Activated T-cell treated with anti-CD3 and anti-CD28 coated beads, Interleukin-2, amount 50 U/mL, for 72 hours (primary cell): ENCODE results near the gene NR6A1. TPM values are rescaled to one million over a fixed set of nuclear protein-coding genes. Genes with fewer than 3 reads are reported as not detected.

Source experiments
- ATAC-seq, 2 donors: fragments of 150-1000 bp; cut with Tn5 transposase; replicated peaks in 1 of 2; 2 replicates each; pipeline ENCODE4 v1.10.0; 2021; ENCODE audit warnings: moderate library complexity in 2 of 2, mild to moderate bottlenecking in 1 of 2
- DNase-seq, 2 donors: peaks; one replicate each; pipeline ENCODE4 v3.0.0; 2021 to 2022; ENCODE audit warnings: mixed read lengths in 1 of 2
- H3K27ac Mint-ChIP-seq: one replicate; pipeline ENCODE4 v1.8.0; 2022; ENCODE audit warnings: mild to moderate bottlenecking, moderate library complexity, mixed read lengths
- H3K27me3 Mint-ChIP-seq: one replicate; pipeline ENCODE4 v1.8.0; 2022; ENCODE audit warnings: low read depth, mixed read lengths
- H3K36me3 Mint-ChIP-seq, 2 donors: one replicate each; pipeline ENCODE4 v1.8.0; 2022; ENCODE audit warnings: mixed read lengths in 2 of 2, mild to moderate bottlenecking in 1 of 2; ENCODE audit not compliant: insufficient read depth in 2 of 2
- H3K4me1 Mint-ChIP-seq: one replicate; pipeline ENCODE4 v1.8.0; 2022; ENCODE audit warnings: low read depth, mixed read lengths
- H3K4me3 Mint-ChIP-seq, 2 donors: one replicate each; pipeline ENCODE4 v1.8.0; 2022; ENCODE audit warnings: mild to moderate bottlenecking in 2 of 2, mixed read lengths in 2 of 2, moderate library complexity in 2 of 2
- H3K9me3 Mint-ChIP-seq, 2 donors: one replicate each; pipeline ENCODE4 v1.8.0; 2022; ENCODE audit warnings: mixed read lengths in 2 of 2
- total RNA-seq, 2 donors: library from RNA; stranded (reverse); gene quantifications; one replicate each; pipeline ENCODE4 v1.2.3, GENCODE V29; 2022

NR6A1 gene
- total RNA-seq, 2 donors from 2014 or later = 2.9 to 4.0 TPM

DNA sequence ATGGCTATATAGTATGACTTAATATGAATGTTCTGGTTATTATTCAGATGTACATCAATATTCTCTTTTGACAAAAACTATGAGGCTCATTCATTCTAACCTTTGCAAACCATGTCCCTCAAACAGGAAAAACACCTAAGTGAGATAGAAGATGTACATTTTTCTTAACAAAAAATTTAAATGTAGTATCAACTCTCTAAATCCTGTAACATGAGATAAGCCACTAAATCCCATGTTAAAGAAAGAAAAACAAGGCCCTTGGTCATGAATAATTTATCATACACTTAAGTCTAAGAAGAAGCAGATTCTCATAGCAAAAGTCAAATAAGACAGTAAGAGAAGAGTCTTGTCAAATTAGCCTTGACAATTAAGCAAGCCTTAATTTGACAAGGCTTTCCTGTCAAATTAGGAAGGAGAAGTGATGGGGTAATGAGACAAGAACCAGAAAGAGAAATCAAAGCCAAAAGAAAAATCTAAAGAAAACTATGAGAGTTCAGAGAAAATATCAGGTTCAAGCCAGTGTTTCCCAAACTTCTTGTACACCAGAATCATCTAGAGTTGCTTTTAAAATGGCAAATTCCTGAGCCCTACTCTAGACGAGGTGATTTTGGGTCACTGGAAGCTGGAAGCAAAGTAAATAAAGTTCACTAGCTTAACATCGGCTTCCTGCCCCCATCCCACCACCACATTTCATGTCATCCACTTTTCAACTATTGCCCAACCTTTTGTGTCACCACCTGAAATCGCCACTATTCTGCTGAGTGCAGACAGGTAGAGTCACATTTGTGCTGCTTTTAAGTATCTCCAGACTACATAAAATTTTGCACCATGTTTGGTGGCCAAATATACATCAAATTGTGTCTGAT is 76.5 kb downstream of the NR6A1 start:
- Mint-ChIP-seq H3K4me3 (no peak overlapping the region), H3K36me3 (no peaks in the 10 kb centered on the region), H3K27ac (no peak overlapping the region), H3K27me3 (no peaks in the 10 kb centered on the region), H3K4me1 (no peaks in the 10 kb centered on the region), H3K9me3 (no peaks in the 10 kb centered on the region)
- DNase-seq (no peak), ATAC-seq (no peak)

DNA sequence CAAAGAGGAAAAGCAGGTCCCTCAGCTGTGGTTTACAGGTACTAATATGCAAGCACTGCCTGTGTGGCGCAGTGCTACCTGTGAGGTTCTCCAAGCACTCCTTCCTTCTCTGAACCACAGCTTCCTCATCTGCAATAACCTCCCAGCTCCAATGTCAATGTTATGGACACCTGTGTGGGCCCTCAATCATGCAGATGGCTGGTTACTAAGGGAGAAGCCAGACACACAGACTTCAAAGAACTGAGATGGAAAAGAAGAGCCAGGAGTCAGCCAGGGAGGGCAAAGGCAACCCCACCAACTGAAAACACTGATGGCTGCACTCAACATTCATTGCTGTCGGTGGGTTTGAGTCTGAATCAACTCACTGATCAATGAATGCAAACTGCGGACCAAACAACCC is 77.7 kb downstream of the NR6A1 start:
- Mint-ChIP-seq H3K9me3 (no peaks in the 10 kb centered on the region), H3K27ac (no peak overlapping the region), H3K4me1 (no peaks in the 10 kb centered on the region), H3K4me3 (no peak overlapping the region), H3K36me3 (no peaks in the 10 kb centered on the region), H3K27me3 (no peaks in the 10 kb centered on the region)
- DNase-seq = no peak
- no peak for ATAC-seq

DNA sequence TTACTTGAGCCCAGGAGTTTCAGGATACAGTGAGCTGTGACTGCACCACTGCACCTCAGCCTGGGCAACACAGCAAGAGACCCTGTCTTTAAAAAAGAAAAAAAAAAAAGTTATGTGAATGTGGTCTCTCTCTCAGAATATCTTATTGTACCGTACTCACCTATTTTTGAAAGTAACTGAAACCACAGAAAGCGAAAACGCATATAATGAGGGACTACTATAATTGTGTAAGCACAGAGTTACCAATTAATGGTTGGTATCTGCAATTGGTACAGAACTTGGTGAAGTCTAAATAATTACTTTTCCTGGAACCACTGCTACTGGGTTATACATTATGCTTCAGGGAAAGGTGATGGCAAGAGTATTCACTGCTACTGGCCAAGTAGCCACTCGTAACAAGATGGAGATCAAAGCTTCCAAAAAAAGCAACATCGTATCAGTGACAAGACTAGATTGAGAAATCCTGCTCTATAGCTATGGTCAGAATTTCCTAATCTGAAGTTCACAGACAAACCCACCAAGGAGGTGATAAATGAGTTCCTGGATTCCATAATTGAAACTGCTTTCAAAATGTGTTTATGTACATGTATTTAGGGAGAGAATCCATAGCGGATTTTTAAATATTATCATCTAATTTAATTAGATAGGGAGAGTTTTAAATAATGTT is 82.7 kb downstream of the NR6A1 start:
- Mint-ChIP-seq H3K4me1 (no peaks in the 10 kb centered on the region), H3K27me3 (no peaks in the 10 kb centered on the region), H3K4me3 (no peak overlapping the region), H3K9me3 (no peaks in the 10 kb centered on the region), H3K27ac (no peak overlapping the region), H3K36me3 (no peaks in the 10 kb centered on the region)
- ATAC-seq (no peak), DNase-seq (no peak)

DNA sequence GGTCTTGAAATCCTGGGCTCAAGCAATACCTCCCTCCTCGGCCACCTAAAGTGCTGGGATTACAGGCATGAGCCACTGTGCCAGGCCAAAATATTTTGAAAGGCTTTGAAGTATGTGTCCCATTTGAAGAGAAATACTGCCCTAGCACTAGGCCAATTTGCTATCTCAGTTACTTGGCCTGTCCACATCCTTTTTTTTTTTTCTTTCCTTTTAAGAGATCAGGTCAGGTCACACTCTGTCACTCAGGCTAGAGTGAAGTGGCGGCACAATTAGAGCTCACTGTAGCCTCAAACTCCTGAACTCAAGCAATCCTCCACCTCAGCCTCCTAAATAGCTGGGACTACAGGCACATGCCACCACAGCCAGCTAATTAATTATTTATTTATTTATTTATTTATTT is 84.2 kb downstream of the NR6A1 start:
- Mint-ChIP-seq H3K4me1 (no peaks in the 10 kb centered on the region), H3K36me3 (no peaks in the 10 kb centered on the region), H3K27me3 (no peaks in the 10 kb centered on the region), H3K9me3 (no peaks in the 10 kb centered on the region), H3K27ac (no peak overlapping the region), H3K4me3 (no peak overlapping the region)
- DNase-seq (no peak), ATAC-seq (no peak)

DNA sequence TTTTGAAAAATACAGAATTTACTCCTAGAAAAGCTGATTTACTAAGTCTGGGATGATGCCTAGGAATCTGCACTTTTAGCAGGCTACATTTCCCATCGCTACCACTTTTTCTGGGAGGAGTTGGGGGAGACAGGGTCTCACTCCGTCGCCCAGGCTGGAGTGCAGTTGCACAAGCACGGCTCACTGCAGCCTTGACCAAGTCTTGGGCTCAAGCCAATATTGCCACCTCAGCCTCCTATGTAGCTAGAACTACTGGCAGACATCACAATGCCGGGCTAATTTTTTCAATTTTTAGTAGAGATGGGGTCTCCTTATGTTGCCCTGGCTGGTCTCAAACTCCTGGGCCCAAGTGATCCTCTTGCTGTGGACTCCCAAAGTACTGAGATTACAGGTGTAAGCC is 85.9 kb downstream of the NR6A1 start:
- DNase-seq (no peak), ATAC-seq (no peak)
- Mint-ChIP-seq H3K27me3 (no peaks in the 10 kb centered on the region), H3K27ac (no peak overlapping the region), H3K9me3 (no peaks in the 10 kb centered on the region), H3K36me3 (no peaks in the 10 kb centered on the region), H3K4me1 (no peaks in the 10 kb centered on the region), H3K4me3 (no peak overlapping the region)

DNA sequence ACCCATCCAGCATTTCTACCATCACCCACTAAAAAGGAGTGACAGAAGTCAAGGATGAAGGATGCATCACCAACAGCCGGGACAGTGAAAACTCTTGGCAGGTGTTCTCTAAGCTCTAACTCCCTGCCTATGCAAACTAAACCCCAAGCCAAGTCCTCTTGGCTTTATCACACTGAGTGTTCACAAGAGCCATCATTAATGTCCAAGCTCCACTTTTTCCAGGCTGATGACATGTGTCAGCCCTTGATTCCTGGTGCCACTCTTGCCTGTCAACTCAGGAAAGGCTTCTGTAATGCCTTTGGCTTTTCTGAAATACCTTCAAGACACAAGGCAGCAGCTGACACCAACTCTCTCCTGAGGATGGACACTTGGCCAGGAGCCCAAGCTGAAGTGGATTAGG is 86.9 kb downstream of the NR6A1 start:
- Mint-ChIP-seq H3K4me1 (no peaks in the 10 kb centered on the region), H3K27ac (no peak overlapping the region), H3K27me3 (no peaks in the 10 kb centered on the region), H3K9me3 (no peaks in the 10 kb centered on the region), H3K36me3 (no peaks in the 10 kb centered on the region), H3K4me3 (no peak overlapping the region)
- DNase-seq = no peak
- no peak for ATAC-seq

DNA sequence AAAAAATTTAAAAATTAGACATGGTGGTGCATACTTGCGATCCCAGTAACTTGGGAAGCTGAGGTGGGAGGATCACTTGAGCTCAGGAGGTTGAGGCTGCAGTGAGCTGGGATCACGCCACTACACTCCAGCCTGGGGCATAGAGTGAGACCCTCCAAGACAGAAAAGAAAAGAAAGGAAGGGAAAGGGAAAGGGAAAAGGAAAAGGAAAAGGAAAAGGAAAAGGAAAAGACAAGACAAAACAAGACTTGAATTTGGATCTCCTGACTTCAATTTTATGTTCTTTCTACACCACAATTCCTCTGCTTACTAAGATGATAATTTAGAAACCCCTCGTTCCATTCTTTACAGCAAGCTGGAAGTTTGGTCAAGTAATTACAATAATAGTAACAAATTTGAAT is 88.1 kb downstream of the NR6A1 start:
- no peak overlapping the region for H3K4me3 Mint-ChIP-seq
- ATAC-seq (no peak), DNase-seq (no peak)
- H3K36me3 Mint-ChIP-seq = no peaks in the 10 kb centered on the region
- no peak overlapping the region for H3K27ac Mint-ChIP-seq
- H3K4me1 Mint-ChIP-seq = no peaks in the 10 kb centered on the region
- H3K9me3 Mint-ChIP-seq = no peaks in the 10 kb centered on the region
- no peaks in the 10 kb centered on the region for H3K27me3 Mint-ChIP-seq

DNA sequence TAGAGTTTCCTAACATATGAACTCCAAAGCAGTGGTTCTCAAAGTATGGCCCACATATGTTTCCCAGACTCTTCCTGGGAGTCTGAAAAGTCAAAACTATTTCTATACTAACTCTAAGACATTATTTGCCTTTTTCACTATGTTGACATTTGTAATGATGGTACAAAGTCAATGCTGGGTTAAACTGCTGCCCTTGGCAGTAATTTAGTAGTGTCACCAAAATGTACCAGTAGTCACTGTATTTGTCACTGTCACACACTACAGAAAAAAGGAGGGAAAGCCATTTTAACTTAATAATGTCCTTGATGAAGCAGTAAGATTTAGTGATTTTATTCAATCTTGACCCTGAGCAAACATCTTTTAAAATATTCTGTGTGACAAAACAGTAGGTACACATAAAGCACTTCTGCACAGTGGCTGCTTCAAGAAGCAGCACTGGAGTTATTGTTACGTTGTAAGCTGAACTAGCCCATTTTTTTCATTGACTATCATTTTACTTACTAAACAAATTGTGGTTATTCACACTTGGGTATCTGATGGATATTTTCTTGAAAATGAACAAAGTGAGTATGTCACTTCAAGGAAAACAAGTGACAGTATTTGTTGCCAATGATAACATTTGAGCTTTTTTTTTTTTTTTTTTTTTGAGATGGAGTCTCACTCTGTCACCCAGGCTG is 90.3 kb downstream of the NR6A1 start:
- H3K27me3 Mint-ChIP-seq = no peaks in the 10 kb centered on the region
- no peak overlapping the region for H3K27ac Mint-ChIP-seq
- no peaks in the 10 kb centered on the region for H3K9me3 Mint-ChIP-seq
- no peak overlapping the region for H3K4me3 Mint-ChIP-seq
- no peak for DNase-seq
- no peak for ATAC-seq
- no peaks in the 10 kb centered on the region for H3K4me1 Mint-ChIP-seq
- H3K36me3 Mint-ChIP-seq = no peaks in the 10 kb centered on the region

DNA sequence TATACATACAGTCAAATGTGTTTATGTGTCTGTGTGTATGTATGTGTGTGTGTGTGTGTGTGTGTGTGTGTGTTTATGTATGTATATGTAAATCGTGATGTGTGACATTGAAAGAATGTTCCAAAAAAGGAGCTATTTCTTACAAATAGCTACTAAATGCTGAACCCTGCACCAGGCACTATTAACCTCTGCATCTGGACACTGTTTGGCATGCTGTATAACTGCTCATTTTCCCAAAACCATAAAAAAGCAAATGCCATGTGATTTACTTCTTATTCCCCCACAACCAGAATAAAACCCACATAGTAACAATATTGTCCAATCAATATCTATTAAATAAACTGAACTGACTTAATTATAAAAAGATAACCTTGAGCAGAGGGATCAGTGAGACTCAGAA is 91.1 kb downstream of the NR6A1 start:
- Mint-ChIP-seq H3K27ac (no peak overlapping the region), H3K36me3 (no peaks in the 10 kb centered on the region), H3K9me3 (no peaks in the 10 kb centered on the region), H3K27me3 (no peaks in the 10 kb centered on the region), H3K4me3 (no peak overlapping the region), H3K4me1 (no peaks in the 10 kb centered on the region)
- ATAC-seq = no peak
- no peak for DNase-seq

DNA sequence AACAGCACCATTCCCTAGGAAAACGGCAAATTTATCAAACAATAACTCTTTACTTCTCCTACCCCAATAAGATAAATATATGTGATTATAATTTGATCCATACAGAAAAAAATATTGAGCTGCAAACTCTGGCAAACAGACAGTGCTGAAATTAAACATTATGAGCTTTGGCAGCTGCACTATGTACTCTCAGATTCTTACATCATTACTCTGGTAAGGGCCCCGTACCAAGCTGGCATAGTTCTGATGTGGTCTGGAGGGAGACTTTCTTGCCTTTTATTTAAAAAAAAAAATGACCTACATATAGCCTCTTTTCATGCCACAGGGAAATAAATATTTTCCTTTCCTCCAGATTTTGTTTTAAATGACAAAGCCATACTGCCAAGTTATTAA is 95.0 kb downstream of the NR6A1 start:
- H3K36me3 Mint-ChIP-seq = no peaks in the 10 kb centered on the region
- no peak overlapping the region for H3K4me3 Mint-ChIP-seq
- peaks cover 8% of the 10 kb centered on the region for H3K4me1 Mint-ChIP-seq
- no peaks in the 10 kb centered on the region for H3K27me3 Mint-ChIP-seq
- no peak overlapping the region for H3K27ac Mint-ChIP-seq
- no peaks in the 10 kb centered on the region for H3K9me3 Mint-ChIP-seq
- DNase-seq = no peak
- ATAC-seq = no peak

DNA sequence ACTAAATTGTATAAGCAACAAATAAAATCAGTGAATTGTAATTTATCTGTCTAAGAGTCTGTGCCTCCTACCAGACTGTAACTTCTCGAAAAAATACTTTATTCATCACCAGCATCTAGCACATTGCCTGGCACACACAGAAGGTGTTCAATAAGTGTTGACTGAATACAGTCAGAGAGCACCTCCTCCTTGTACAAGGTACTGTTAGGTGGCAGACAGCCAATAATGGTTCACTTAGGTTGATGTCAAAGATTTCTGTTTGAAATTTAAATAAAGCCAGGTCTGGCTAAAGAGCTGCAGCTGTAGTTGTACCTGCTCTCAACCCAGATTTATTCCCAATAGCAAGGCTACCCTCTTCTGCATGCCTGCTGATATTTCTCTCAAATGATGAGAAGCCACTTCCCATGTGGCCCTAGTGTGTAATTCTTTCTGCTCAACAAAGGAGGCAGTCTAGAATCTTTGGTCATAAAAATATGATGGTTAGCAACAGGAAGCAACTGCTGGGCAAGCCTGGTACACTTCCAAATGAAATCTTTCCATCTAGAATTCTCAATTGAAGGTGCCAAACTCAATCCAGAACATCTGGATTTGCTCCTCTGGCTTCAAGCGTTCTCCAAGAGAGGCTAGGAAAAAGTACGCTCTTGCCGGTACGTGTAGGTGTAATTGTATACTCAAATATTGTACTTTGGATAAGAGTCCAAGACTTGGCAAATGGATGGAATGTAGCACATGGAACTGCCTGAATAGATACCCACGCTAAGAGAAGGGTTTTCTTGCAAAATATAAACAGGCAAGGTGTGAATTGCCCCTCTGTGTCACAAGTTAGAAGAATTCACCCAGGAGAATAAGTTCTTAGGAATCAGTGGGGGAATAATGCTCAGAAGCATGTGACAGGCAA is 95.6 kb downstream of the NR6A1 start:
- no peak overlapping the region for H3K4me3 Mint-ChIP-seq
- H3K4me1 Mint-ChIP-seq = peaks cover 8% of the 10 kb centered on the region
- no peak for DNase-seq
- no peak overlapping the region for H3K27ac Mint-ChIP-seq
- no peaks in the 10 kb centered on the region for H3K27me3 Mint-ChIP-seq
- no peak for ATAC-seq
- H3K9me3 Mint-ChIP-seq = no peaks in the 10 kb centered on the region
- H3K36me3 Mint-ChIP-seq = no peaks in the 10 kb centered on the region

DNA sequence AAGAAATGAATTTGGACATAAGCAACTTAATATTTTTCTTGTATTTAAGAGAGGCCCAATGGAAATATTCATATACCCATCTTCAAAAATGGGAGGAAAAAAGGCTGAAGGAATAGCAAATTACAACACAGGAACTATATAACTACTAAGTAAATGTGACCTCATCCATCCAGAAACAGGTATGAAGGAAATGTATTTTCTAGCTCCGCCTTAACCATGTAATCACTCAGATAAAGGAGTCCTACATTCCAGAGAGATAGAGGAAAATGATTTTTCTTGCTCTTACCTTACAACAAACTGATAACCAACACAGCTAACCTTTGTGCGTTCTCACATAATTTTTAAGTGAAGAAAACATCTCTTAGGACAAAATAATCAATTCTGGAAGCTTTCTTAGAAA is 96.5 kb downstream of the NR6A1 start:
- no peaks in the 10 kb centered on the region for H3K36me3 Mint-ChIP-seq
- peaks cover 8% of the 10 kb centered on the region for H3K4me1 Mint-ChIP-seq
- no peak for ATAC-seq

DNA sequence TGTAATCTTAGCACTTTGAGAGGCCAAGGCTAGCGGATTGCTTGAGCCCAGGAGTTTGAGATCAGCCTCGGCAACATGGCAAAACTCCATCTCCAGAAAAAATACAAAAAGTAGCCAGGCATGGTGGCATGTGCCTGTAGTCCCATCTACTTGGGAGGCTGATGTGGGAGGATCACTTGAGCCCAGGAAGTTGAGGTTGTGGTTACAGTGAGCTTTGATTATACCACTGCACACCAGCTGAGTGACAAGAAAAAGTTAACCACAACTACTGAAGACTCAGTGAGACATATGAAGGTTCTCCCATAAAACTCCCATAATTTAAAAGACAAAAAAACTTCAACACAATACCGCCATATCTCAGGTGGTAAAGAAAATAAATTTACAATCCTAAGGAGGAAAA is 98.0 kb downstream of the NR6A1 start:
- peaks cover 8% of the 10 kb centered on the region for H3K4me1 Mint-ChIP-seq
- no peaks in the 10 kb centered on the region for H3K9me3 Mint-ChIP-seq
- H3K27ac Mint-ChIP-seq = no peak overlapping the region
- H3K4me3 Mint-ChIP-seq = no peak overlapping the region
- DNase-seq (no peak), ATAC-seq (no peak)
- no peaks in the 10 kb centered on the region for H3K36me3 Mint-ChIP-seq
- no peaks in the 10 kb centered on the region for H3K27me3 Mint-ChIP-seq

More for the DNA sequence above, 96.5 kb downstream of the NR6A1 start:
- H3K27ac Mint-ChIP-seq = no peak overlapping the region
- H3K27me3 Mint-ChIP-seq = no peaks in the 10 kb centered on the region
- no peaks in the 10 kb centered on the region for H3K9me3 Mint-ChIP-seq
- no peak for DNase-seq
- H3K4me3 Mint-ChIP-seq = no peak overlapping the region
